Neural crest cell (in vitro differentiated cells): Measurements from ENCODE around the gene CLDN18. TPM values are rescaled to one million over a fixed set of nuclear protein-coding genes. Genes with fewer than 3 reads are reported as not detected.

Experiments used
- DNase-seq: peaks from one replicate; pipeline ENCODE4 v3.0.0; 2021; ENCODE audit warnings: low read depth, mixed read lengths, low spot score
- H3K27ac Mint-ChIP-seq: one replicate; pipeline ENCODE4 v1.8.0; 2021; ENCODE audit warnings: mild to moderate bottlenecking, mixed read lengths; ENCODE audit not compliant: unreplicated experiment
- H3K27me3 Mint-ChIP-seq: 2 replicates; pipeline ENCODE4 v1.8.0; 2021; ENCODE audit warnings: low read depth, mild to moderate bottlenecking, mixed read lengths
- H3K36me3 Mint-ChIP-seq: 2 replicates; pipeline ENCODE4 v1.8.0; 2021; ENCODE audit warnings: low read depth, mild to moderate bottlenecking, mixed read lengths
- H3K4me1 Mint-ChIP-seq: 2 replicates; pipeline ENCODE4 v1.8.0; 2021; ENCODE audit warnings: mixed read lengths
- H3K4me3 Mint-ChIP-seq: one replicate; pipeline ENCODE4 v1.8.0; 2021; ENCODE audit warnings: mild to moderate bottlenecking, mixed read lengths
- H3K9me3 Mint-ChIP-seq: 2 replicates; pipeline ENCODE4 v1.8.0; 2021; ENCODE audit warnings: mixed read lengths
- CTCF ChIP-seq: fragments of 200-600 bp; sonication (generic); conservative IDR thresholded peaks from 2 replicates; pipeline ENCODE4 v1.5.0; 2021; ENCODE audit warnings: antibody characterized with exemption, mild to moderate bottlenecking
- total RNA-seq: library from RNA; stranded (reverse); gene quantifications from 2 replicates; pipeline ENCODE4 v1.2.1, GENCODE V29; 2021

CLDN18 gene
- total RNA-seq, 1 donor from 2014 or later, result not detected

GRCh38 chr3:137978328-137978727, 31.6 kb upstream of the CLDN18 start:
- no peak overlapping the region for H3K27ac Mint-ChIP-seq
- TF ChIP-seq CTCF, result no peak
- no peak overlapping the region for H3K4me3 Mint-ChIP-seq
- peaks cover 13% of the 10 kb centered on the region for H3K27me3 Mint-ChIP-seq
- no peaks in the 10 kb centered on the region for H3K36me3 Mint-ChIP-seq
- H3K9me3 Mint-ChIP-seq, result peaks cover 3% of the 10 kb centered on the region
- no peak for DNase-seq
- no peaks in the 10 kb centered on the region for H3K4me1 Mint-ChIP-seq

GRCh38 chr3:137987723-137988122, 22.2 kb upstream of the CLDN18 start:
- no peaks in the 10 kb centered on the region for H3K4me1 Mint-ChIP-seq
- no peaks in the 10 kb centered on the region for H3K36me3 Mint-ChIP-seq
- TF ChIP-seq CTCF, result no peak
- H3K4me3 Mint-ChIP-seq, result no peak overlapping the region
- H3K27ac Mint-ChIP-seq, result no peak overlapping the region
- peaks cover 7% of the 10 kb centered on the region for H3K27me3 Mint-ChIP-seq
- DNase-seq, result no peak
- peaks cover 2% of the 10 kb centered on the region for H3K9me3 Mint-ChIP-seq

- Mint-ChIP-seq H3K4me3 (no peak overlapping the region), H3K4me1 (no peaks in the 10 kb centered on the region), H3K36me3 (no peaks in the 10 kb centered on the region), H3K27ac (no peak overlapping the region), H3K27me3 (peaks cover 5% of the 10 kb centered on the region), H3K9me3 (peaks cover 2% of the 10 kb centered on the region)
- no peak for DNase-seq
- no peak for TF ChIP-seq CTCF
These were observed 21.8 kb upstream of the CLDN18 start for GRCh38 chr3:137988152-137988551.

GRCh38 chr3:137988982-137989381, 21.0 kb upstream of the CLDN18 start:
- peaks cover 1% of the 10 kb centered on the region for H3K36me3 Mint-ChIP-seq
- H3K27me3 Mint-ChIP-seq, result peaks cover 5% of the 10 kb centered on the region
- no peak overlapping the region for H3K27ac Mint-ChIP-seq
- no peak for DNase-seq
- no peak for TF ChIP-seq CTCF
- H3K4me3 Mint-ChIP-seq, result no peak overlapping the region
- peaks cover 6% of the 10 kb centered on the region for H3K9me3 Mint-ChIP-seq
- H3K4me1 Mint-ChIP-seq, result no peaks in the 10 kb centered on the region

- Mint-ChIP-seq H3K27me3 (peaks cover 5% of the 10 kb centered on the region), H3K4me3 (no peak overlapping the region), H3K9me3 (peaks cover 11% of the 10 kb centered on the region), H3K27ac (no peak overlapping the region), H3K36me3 (peaks cover 6% of the 10 kb centered on the region), H3K4me1 (no peaks in the 10 kb centered on the region)
- TF ChIP-seq CTCF, result no peak
- no peak for DNase-seq
These were observed 19.5 kb upstream of the CLDN18 start for GRCh38 chr3:137990427-137990826.

GRCh38 chr3:137992592-137992991, 17.4 kb upstream of the CLDN18 start:
- no peak overlapping the region for H3K27ac Mint-ChIP-seq
- H3K27me3 Mint-ChIP-seq, result peaks cover under 1% of the 10 kb centered on the region
- H3K36me3 Mint-ChIP-seq, result peaks cover 6% of the 10 kb centered on the region
- H3K9me3 Mint-ChIP-seq, result peaks cover 11% of the 10 kb centered on the region
- H3K4me3 Mint-ChIP-seq, result no peak overlapping the region
- H3K4me1 Mint-ChIP-seq, result no peaks in the 10 kb centered on the region
- no peak for DNase-seq
- TF ChIP-seq CTCF, result no peak
